ENCODE measurements around the gene RALGAPA1.
"Not testable (repeated sequence)": the region's sequence is repeated elsewhere in the genome, so short reads cannot be mapped to it uniquely, and the experiment has no call there.

- TF ChIP-seq ZNF143 (CRISPR knock-in tag; IDR thresholded peaks at IDR 0.05); SMC3 (IDR thresholded peaks at IDR 0.05; ENCODE audit: low read length); ZNF556 (CRISPR knock-in tag; IDR thresholded peaks at IDR 0.05; ENCODE audit: borderline replicate concordance); POLR2AphosphoS2 (IDR thresholded peaks at IDR 0.05; ENCODE audit: low read depth, low read length); MAFK (conservative IDR thresholded peaks at IDR 0.05 in 1 of 2, IDR thresholded peaks at IDR 0.05 in 1 of 2; ENCODE audit: low read length in 2 of 2); GTF2F1 (IDR thresholded peaks at IDR 0.05; ENCODE audit: low read length): not testable (repeated sequence)
Observed at GRCh38 chr14:35777550-35777949, 31.5 kb downstream of the RALGAPA1 start.
